GM12864 (cell line): ENCODE data around the gene SACM1L.

ENCODE experiments used
- DNase-seq: peaks from one replicate; pipeline ENCODE4 v3.0.0-alpha.2; 2011; ENCODE audit warnings: low read depth
- H3K4me3 ChIP-seq: 2 replicates; pipeline ENCODE4 v1.5.1; 2011; ENCODE audit warnings: mild to moderate bottlenecking, low read depth, low read length, control low read depth
- TF ChIP-seq, protein P1 (sequence below): IDR thresholded peaks from 2 replicates; pipeline ENCODE4 v1.5.1; 2011; ENCODE audit warnings: low read depth, mild to moderate bottlenecking, moderate library complexity, low read length, control low read depth, inconsistent platforms; ENCODE audit errors: missing control alignments

Gene SACM1L

DNA sequence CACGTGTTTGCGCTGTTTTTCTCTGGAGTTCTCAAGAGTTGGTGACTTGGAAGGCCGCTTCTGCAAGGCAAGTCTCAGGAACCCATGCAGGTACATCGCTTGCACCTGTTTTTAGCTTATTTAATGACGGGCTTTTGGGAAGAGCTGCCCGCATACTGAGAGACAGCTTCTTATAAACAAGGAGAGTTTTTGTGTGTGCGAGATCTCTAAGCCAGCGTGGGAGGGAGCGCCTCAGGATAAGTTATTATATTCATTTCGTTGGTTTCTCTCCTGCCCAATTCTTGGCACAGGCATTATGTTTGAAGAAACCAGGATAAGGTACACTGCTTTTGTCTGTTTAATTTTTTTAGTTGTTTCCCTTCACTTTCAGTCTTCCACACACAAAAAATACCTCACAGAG lies 11.4 kb upstream of the SACM1L start:
- TF ChIP-seq, protein P1, sequence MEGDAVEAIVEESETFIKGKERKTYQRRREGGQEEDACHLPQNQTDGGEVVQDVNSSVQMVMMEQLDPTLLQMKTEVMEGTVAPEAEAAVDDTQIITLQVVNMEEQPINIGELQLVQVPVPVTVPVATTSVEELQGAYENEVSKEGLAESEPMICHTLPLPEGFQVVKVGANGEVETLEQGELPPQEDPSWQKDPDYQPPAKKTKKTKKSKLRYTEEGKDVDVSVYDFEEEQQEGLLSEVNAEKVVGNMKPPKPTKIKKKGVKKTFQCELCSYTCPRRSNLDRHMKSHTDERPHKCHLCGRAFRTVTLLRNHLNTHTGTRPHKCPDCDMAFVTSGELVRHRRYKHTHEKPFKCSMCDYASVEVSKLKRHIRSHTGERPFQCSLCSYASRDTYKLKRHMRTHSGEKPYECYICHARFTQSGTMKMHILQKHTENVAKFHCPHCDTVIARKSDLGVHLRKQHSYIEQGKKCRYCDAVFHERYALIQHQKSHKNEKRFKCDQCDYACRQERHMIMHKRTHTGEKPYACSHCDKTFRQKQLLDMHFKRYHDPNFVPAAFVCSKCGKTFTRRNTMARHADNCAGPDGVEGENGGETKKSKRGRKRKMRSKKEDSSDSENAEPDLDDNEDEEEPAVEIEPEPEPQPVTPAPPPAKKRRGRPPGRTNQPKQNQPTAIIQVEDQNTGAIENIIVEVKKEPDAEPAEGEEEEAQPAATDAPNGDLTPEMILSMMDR, result no peak
- DNase-seq, result no peak
- H3K4me3 ChIP-seq, result no peak overlapping the region

DNA sequence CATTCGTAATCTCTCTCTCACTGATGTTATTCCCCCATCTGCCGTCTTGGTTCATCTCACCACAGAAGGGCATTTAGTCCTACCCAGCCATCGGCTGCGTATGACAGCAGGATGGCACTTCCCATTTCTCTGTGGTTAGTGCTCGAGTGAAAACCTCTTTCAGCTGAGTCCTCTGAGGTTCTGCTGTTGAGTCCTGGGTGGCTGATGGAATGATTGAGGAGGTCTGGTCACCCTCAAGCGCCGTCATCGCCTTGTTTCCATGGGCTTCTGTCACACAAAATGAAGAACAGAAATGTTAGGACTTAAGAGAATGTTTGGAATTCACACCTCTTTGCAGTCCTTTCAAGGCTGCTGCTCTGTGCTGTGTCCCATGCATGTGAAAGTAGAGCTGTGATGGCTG lies 9.4 kb upstream of the SACM1L start:
- H3K4me3 ChIP-seq, result no peak overlapping the region
- TF ChIP-seq, protein P1, result no peak
- no peak for DNase-seq

GRCh38 chr3:45681221-45681620 lies 8.0 kb upstream of the SACM1L start:
- no peak for DNase-seq
- TF ChIP-seq, protein P1, result no peak
- no peak overlapping the region for H3K4me3 ChIP-seq

GRCh38 chr3:45681846-45682245 lies 7.3 kb upstream of the SACM1L start:
- TF ChIP-seq, protein P1, result no peak
- no peak for DNase-seq
- H3K4me3 ChIP-seq, result no peak overlapping the region

DNA sequence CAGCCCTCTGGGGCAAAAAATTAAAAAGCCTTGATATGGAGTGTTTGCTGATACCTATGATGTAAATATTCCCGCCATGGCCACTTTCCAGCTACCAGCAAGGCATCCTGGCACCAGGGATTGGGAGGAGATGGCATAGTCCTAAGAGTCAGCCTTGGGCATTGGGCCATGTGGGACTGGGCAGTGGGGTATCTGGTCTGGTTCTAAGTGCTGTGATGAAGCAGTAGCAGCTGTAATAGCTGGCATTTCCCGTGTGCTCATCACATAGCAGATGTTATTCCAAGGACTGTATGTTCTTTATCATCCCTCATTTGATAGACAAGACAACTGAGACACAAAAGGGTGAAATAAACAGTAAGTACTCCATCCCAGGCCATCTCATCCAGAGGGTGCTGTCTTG lies 6.9 kb upstream of the SACM1L start:
- DNase-seq, result no peak
- TF ChIP-seq, protein P1, result no peak
- H3K4me3 ChIP-seq, result no peak overlapping the region

DNA sequence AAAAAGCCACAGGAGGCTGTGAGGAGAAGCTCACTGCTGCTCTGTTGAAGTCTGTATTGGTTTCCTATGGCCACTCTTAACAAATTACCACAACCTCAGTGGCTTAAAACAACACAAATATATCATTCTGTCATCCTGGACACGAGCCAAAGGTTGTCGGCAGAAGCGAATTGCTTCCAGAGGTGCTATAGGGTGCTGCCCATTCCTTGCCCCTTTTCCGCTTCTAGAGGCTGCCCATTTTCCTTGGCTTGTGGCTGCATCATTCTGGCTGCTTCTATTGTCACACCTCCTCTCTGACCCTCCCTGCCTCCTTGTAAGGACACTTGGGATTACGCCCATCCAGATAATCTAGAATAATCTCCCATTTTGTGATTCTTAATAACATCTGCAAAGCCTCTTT lies 6.4 kb upstream of the SACM1L start:
- DNase-seq, result no peak
- H3K4me3 ChIP-seq, result no peak overlapping the region
- TF ChIP-seq, protein P1, result no peak

GRCh38 chr3:45683417-45684326 lies 5.5 kb upstream of the SACM1L start:
- TF ChIP-seq, protein P1, result no peak
- H3K4me3 ChIP-seq, result no peak overlapping the region
- DNase-seq, result no peak
